CD1c-positive myeloid dendritic cell (primary cell): ENCODE measurements around the gene TOX3.

ENCODE experiments used
- DNase-seq: peaks from one replicate; pipeline ENCODE4 v3.0.0-alpha.2; 2016; ENCODE audit errors: extremely low spot score

TOX3 gene

DNA sequence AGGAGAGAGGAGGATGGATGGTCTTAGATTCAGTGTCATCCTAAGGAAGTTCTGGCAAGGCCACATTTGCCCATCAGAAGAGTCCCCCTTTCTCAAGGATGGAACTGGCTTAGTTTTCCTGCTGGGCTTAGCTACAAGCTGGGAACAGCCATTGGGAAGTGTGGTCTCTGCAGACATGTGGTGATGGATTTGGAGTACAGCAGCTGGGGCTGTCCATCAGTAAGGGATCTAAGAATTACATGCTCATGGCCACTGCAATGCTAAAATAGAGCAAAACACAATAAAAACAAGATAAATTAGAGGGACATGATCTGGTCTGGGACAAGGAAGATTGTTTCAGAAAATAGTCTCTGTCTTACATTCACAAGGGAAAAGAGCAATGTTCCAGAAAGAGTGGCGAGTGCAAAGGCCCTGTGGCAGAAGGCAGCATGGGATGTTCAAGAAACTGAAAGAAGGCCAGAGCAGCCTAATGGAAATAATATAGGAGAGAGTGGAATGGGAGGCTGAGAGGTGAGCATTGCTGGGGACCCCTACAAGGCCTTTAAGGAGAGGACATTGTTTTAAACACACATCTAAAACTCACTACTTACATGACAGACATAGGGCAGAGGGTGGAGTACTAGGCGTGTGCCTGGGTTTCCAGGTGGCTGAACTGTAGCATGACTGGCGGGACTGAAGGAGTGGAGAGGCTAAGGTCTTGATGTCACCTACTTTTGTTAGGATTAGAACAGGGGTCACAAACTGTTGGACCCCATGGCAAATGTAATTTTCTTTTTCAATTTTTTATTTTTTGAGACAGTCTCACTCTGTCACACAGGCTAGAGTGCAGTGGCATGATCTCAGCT lies 17.0 kb upstream of the TOX3 start:
- DNase-seq = no peak

DNA sequence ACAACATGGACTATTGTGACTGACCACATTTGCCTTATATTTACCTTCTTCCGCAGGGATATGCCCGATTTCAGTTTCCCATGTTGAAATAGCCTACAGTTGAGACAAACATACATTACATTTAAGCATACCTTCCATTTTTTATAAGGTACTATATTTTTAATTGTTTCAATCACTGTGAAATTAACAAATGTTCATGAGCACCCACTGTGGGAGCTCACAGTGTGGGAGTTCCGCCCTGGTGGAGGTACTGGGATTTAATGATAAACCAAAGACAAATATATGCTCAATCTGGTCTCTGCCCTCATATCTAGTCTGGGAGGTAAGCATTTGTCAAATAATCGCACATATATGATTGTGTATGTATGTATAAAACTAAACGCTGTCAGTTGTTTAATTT lies 15.8 kb upstream of the TOX3 start:
- no peak for DNase-seq

DNA sequence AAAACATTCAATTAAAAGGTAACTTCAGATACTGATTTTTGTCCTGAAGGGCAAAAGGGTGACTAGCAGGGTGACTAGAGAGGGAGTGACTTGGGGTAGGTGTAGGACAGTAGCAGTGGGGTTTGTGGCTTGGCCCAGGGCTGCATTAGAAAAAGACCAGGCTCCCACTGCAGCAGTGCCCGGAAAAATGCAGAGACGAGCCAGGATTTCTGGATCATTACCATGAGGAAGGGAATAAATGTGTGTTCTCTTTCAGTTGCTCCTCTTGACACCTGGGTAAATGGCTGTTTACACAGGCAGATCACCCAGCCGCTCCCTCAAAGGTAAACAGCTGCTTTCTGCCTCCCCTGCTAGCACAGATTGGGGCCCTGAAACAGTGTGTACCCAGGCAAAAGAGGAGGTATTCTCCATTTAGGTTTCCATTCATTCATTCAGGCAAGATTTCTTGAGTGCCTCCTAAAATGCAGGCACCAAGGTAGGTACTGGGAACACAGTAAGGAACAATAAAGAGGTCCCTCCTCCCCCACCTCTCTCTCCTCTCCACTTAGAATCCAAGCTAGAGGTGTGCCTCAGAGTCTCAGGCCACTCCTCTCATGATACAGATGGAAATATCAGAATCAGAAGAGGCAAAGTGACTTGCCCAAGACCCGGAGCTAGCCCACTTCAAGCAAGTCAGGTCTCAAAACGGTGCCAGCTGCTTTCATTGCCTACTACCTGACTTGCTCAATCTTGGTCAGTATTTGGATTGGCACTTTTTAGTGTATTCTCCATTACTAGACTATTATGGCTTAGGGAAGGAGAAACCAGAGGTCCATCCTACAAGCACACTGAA lies 15.2 kb upstream of the TOX3 start:
- no peak for DNase-seq

DNA sequence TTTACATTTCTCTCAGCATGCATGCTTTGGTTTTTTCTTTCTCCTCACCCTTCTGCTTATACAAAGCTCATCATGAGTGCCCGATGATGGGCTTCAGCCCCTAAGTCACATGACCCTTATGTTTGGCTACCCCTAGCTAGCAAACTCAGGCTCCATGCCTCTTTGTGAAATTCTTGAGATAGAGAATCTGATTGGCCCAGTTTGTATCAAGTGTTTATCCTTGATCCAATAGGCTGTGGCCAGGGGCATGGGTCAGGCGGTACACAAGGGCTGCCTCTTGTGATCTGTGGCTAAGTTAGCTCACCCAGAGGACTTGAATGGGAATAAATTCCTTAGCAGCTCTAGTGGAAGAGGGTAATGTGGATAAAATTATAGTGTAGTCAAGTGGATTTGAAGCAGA lies 11.5 kb upstream of the TOX3 start:
- DNase-seq = no peak

DNA sequence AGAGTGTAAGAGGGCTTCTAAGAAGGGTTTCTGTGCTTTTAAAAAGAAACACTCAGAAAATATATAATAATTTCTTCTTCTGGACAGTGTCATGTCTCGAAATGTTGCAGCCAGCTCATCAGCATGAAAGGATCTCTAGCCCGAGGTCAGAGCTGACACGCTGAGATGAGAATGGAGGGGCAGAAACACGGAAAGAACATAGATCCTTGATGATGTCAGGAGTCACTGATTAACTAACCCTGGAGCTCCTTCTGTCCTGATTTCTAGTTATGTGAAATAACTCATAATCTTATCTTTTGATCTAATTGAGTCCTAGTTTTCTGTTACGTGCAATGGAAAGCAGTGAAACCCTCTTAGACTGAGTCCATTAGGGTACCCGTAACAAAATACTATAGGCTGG lies 10.3 kb upstream of the TOX3 start:
- no peak for DNase-seq

DNA sequence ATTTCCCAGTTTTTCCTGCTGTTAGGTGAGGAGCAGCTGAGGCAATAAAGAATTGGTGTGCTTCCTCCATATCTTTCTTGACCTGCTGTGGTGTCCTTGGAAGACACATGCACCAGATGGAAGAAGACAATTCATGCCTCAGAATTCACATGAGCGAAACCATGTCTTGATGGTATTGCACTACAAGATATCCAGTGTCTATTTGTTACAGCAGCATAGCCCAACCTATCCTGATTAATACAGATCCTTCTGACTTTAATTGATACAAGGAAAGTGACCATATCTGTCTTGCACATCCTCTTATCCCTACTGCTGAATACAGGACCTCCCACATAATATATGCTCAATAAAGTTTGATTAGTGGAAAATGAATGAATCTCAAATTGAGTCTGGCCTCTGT lies 9.1 kb upstream of the TOX3 start:
- DNase-seq = no peak

DNA sequence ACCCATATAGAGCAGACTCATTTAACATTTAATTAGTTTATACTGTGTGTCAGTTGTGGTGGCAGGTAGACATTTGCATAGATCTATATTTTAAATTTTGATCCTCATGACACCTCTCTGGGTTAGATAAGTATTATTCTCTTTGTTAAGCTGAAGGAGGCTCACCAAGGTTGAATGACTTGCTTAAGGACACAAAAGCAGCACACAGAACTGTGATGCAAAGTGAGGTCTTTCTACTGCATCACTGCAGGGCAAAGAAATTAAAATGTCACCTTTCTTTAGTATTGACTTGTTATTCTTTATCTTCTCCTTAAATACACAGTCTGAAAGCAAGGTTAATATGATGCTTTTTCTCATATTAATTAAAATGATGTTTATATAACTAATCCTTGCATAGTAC lies 8.6 kb upstream of the TOX3 start:
- no peak for DNase-seq

DNA sequence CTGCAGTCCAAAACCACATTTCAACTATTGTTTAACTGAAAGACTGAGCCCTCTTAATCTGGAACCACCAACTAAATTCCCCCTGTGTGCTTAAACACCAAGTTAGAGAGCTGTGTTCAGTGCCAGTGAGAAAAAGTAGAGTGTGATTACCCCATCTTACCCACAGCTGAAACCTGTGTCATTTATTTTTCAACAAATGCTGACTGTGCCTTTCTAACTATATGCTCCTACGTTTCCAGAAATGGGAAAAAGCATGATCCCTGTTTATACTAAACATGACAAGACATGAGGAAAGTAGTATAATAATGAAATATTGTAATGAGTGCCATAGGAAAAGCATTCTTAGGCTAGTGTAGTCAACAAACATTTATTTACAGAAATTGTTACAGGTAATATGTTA lies 7.4 kb upstream of the TOX3 start:
- DNase-seq = no peak

DNA sequence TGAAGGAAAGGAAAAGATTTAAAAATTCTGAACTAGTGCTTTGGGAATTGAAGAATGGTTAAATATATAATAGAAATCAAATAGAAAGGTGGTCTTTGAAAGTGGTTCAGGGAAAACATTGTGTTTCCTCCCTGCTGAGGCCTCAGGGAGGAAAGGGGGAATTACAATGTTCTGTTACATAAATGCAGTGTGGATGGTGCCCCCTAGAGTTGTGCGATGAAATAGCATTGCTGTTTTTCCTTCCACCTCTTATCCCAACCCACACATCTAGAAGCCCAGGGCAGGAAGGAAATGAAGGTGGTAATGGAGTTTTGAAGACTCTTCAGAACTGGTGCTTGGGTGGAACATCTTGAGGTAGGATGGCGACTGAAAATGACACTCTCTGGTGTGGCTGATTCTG lies 6.4 kb upstream of the TOX3 start:
- DNase-seq = no peak

DNA sequence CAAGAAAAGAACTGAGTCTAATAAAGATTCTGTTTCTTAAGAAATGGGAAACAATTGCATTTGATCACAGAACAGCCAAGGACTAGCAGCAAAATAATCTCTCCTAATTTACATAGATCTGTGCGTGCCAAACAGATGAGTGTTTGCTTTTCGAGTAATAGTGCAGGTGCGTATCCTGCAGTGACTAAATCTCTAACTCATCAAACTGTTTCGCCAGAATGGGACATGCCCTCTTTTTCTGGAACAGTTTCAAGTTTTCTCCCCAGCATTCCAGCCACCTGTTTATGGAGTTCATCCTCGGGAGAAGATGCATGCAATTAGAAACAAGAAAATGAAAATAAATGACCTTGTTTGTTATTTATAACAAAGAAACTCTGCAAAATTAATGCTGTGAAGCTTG lies 5.7 kb upstream of the TOX3 start:
- DNase-seq = no peak

DNA sequence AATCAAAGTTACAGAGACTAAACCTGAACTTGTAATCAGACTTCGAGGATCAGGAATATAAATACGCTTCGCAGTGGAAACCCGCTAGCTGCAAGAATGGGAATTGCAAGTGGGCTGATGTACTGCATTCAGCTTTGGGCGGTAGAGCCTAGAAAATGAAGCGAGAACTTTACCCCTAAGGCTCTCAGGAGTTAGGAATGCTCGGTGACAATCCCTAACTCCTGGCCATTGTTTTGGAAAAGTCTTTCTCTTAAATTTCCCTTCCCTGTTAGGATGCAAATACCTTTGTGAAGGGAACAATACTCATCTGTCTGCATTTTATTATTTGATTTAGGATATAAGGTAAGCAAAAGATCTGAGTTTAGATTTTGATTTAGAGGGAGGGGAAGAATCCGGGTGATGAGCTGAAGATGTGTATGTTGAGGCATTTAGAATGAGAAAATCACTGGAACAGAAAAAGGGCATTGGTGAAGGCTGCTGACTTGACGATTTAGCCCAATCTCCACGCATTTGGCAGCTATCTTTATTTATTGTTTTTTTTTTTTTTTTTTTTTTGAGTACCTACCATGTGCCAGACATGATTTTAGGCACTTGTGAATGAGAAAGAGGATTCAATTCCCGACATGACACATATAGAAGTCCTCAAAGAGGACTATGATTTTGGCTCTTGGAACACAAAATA lies 2.2 kb upstream of the TOX3 start:
- no peak for DNase-seq

DNA sequence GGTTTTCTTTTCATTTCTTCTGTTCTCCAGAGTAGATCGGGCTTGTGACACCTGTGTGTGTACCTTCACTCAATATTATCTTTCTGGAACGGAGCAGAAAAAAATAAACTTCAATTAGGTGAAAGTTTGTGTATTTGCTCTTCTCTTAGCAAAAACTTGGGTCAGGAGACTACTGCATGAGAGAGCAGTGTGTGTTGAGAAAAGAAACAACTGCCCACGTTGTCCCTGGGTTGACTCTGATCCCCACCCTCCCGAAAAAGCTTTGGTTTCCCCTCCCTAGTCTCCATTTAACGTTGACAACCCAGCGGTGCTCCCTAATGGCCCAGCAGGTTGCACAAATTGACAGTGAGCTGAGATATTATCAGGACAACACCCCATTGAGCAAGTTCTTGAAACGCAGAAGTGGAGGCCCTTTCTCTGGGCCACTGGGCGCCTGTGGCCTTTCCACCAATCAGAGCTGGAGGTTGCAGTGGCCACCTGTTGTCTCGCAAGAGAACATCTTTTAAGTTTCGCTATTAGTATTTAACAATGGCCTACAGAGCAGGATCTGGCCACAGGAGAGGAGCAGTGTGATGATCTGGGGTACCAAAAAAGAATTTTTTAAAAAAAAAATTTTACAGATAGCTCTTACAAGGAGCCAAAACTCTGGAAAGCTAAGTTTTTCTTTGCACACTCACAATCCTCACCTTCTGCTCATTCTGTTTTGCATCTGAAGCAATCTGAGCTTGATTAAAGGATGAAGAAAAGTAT lies 1.5 kb upstream of the TOX3 start:
- DNase-seq = no peak

DNA sequence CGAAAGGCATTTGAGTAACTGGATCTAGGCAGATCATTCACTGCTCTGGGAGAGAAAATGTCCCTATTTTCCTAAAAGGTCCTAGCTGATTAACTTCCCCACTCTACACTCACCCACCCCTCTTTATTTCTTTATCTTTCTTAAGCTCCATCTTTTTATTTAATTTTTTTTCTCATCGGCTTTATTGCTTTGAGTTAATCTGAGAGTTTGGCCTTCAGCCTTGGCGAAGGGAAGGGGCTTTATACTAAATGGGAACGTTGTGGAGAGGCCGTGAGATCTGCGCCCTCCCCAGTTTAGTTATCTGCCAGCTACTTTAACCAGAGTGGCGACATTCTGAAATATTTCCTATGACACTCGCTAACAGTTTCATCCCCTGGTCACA lies 882 bp upstream of the TOX3 start:
- no peak for DNase-seq

DNA sequence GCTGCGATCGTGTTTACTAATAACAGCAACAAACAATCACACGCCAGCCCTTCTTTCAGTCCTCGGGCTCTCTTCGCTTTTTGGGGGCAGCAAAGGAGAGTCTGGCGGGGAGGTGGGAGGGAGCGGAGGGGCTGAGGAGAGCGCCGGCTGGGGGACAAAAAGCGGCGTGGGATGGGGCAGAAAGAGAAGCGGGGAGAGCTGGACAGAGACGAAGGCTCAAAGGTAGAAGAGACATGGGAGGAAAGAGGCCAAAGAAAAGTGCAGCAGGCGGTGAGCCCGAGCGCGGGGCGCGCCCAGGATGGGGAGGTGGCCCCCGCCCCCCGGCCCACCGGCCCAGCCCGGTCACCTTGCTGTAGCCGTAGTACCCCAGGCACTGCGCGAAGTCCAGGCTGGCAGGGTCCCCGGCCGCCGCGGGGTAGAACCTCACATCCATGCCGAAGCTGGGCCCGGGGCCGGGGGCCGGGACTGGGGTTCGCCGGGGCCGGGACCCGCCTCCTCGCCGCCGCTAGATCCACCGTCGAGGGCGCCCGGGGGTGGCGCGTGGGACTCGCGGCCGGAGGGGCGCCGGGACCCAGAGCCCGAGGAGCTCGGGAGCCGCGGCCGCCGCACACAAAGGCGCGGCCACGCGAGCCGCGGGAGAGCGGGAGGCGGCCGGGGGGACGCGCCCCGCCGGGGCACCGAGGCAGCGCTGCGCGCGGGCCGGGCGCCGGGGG lies 496 bp downstream of the TOX3 start:
- DNase-seq = no peak

DNA sequence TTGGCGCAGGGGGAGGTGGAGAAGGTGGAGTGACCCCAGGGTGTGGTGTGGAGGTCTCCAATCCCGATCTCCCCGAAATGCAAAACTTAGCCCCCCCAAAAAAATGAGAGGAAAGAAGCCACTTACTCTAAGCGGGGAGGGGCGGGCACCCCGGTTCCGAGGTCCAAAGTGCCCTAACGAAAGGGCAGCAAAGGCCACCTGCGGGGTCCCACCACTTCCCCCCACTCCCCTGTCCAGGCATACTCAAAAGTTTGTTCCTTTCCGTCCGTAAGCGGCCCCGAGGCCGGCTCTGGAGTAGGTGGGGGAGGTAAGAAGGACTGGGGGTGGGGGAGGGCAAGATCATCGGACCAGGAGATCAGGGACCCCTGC lies 1.1 kb downstream of the TOX3 start:
- DNase-seq = no peak

DNA sequence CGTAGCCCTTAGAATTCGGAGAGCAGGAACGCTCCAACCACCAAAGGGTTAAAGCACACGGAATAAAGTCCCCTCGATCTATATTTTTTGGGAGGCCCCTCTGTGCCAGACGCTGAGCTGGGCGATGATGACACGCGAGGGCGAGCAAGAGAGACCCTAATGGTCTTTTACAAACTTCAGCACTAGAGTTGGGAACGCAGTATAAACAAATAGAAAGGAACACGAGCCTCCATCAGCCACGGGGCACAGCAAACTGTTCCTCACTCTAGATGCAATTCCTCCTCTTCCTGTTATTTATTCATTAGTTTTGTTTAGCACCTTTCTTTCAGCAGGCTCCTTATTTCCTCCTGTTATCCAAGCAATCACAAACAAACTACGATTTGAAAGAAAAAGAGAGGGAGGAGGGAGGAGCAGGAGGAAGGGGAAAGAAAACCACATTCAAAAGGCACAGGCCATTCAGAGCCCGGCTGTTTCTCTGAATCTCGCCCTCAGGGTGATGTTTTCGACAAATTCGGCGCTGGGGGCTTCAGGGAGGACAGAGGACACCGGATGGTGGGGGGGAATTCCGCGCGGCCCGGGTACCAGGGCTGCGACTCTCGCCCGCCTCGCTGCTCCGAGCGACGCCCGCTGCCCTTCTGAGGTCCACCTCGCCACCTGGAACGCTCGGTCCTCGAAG lies 1.6 kb downstream of the TOX3 start:
- no peak for DNase-seq

DNA sequence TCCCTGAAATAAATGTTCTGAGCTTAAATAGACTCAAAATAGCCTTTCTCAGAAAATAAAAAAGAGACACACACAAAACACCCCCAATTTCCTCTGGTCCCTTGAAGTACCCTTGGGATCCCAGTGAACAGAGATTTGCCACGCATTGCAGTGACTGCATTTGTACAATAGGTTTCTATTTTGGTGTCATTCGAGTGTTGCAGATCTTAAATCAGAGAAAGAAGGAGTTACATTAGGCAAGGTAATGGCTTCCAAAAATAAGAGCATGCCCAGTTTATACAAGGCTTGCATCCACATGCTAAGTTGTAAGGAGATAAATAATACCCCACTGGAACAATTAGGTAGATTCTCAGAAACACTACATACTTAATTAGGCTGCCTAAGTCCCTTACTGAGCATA lies 2.2 kb downstream of the TOX3 start:
- no peak for DNase-seq

DNA sequence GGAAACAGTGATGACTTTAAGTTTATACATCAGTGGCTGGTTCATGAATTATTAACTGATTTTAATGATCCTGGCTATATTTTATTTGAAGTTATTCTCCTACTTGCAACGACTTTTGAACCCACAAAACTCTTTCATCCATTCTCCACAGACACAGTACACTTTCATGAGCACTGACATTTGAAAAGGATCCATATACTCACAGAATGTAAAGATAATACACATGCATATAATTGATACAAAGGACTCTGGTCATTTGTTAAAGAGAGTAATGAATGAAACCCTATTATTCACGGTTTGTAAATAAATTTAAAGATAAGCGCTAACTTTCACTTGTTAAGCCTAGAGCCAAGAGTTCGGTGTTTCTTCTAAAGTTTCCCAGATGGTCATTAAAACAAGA lies 3.3 kb downstream of the TOX3 start:
- DNase-seq = no peak

DNA sequence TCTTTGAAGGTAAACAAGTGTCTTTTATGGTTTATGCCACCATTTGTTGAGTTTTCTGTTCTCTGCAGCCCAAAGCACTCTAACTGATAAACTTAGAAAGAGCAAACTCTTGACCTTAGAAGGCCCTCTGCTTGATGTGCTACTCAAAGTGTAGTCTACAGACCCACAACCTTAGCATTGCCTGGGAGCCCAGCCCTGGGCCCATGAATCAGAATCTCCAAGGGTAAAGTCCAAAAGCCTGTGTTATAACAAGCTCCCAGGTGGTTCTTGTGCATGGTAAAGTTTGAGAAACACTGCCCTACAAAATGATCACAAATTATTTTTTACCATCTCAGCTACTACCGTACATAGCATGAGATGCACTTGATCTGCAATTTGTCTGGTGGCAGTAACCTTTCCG lies 6.0 kb downstream of the TOX3 start:
- no peak for DNase-seq

DNA sequence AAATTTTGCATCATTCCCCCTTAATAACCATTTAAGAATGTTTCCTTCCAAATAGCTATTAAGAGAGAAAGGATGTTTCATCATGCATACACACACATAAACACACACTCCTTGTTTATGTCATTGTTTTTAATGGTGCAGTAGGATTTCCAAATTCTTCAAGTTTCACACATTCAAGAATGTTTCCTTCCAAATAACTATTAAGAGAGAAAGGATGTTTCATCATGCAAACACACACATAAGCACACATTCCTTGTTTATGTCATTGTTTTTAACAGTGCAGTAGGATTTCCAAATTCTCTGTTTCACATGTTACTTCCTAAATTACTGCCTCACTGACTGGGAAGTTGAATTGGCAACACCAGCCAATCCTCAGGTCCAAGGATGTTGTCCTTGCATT lies 7.8 kb downstream of the TOX3 start:
- DNase-seq = no peak

DNA sequence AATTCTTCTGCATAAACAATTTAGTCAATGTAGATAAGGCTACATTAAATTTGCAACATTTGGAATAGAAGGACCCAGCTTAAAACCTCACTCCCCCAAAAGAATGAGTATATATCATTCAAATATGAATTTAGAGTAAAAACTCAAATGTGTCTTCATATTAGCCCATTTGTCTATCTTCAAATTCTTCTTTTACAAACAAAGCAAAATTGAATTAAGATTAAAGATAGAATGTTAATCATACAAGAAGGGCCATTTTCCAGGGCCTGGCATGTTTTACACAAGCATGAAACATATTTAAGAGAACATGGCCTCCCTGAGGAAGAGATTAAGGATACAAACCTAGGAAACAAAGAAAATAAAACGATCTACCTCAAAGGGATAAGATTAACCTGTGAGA lies 8.4 kb downstream of the TOX3 start:
- no peak for DNase-seq
